KG1 (cell line): ENCODE measurements around the gene RNPEP.
"Not testable (repeated sequence)": the region's sequence is repeated elsewhere in the genome, so short reads cannot be mapped to it uniquely, and the experiment has no call there.

Source experiments
- DNase-seq: peaks from one replicate; lab custom pipeline; 2025; lab: John Stamatoyannopoulos, UW

The RNPEP gene

DNA sequence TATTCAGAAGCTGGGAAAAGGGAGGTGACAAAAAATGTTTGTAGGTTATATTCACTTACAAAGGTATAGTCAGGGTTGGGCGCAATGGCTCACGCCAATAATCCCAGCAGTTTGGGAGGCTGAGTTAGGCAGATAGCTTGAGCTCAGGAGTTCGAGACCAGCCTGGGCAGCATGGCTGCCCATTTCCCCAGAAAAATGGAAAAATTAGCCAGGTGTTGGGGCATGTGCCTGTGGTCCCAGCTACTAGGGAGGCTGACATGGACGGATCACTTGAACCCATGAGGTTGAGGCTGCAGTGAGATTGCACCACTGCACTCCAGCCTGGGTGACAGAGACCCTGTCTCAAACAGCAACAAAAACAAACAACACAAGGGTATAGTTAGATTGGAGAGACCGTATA, 24.1 kb upstream of the RNPEP start:
- DNase-seq = no peak

- not testable (repeated sequence) for DNase-seq
Measured at GRCh38 chr1:201962382-201962781, 20.1 kb upstream of the RNPEP start.

DNA sequence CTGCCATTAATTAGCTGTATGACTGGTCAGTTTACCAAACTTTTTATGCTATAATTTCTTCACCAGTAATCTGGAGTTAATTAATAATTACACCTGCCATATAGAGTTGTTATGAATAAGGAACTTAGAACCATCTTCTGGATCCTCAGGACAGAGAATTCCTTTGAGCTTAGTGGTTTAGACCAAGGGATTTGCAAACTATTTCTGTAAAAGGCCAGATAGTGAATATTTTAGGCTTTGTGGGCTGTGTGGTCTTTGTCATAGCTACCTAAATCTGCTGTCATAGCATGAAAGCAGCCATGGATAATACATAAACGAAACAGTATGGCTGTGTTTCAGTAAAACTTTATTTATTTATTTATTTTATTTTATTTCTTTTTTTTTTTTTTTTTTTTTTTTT, 18.2 kb upstream of the RNPEP start:
- no peak for DNase-seq

DNA sequence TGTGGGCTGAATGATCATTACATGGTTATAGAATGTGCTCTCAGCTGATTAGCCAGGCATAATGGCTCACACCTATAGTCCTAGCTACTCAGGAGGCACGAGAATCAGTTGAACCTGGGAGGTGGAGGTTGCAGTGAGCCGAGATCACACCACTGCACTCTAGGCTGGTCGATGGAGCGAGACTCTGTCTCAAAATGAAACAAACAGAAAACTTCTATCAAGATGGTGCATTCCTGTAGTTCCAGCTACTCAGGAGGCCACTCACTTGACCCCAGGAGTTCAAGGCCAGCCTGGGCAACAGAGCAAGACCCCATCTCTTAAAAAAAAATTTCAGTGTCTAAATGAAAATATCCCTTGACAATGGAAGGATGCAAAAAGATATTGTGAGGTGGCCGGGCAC, 16.3 kb upstream of the RNPEP start:
- DNase-seq = no peak

GRCh38 chr1:201968202-201968925, 14.1 kb upstream of the RNPEP start:
- DNase-seq = no peak

GRCh38 chr1:201970334-201971159, 11.9 kb upstream of the RNPEP start:
- DNase-seq = no peak

DNA sequence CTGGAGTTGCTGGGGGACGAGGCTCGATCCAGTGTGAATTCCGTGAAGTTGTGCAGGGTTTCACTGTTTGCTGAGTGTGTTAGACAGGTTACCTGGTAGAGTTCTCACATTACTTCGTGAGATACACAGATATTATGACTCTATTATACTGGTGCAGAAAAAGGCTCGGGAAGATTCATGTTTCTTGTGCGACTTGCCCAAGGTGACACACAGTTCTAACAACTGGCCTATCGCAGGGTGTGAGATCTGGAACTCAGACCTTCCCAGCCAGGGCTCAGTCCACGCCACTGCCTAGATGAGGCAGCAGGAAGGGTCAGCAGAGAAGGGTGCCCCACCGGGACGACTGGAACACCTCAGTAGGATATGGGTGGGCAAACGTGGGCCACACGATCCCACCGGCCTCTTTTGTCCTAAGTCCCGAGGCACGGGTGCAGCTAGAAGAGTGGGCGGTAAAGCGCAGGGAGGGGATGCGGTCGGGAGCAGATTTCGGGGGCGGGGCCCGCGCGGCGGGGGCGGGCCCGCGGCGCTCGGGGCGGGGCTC, 296 bp upstream of the RNPEP start:
- peak; percentile 62 for DNase-seq

DNA sequence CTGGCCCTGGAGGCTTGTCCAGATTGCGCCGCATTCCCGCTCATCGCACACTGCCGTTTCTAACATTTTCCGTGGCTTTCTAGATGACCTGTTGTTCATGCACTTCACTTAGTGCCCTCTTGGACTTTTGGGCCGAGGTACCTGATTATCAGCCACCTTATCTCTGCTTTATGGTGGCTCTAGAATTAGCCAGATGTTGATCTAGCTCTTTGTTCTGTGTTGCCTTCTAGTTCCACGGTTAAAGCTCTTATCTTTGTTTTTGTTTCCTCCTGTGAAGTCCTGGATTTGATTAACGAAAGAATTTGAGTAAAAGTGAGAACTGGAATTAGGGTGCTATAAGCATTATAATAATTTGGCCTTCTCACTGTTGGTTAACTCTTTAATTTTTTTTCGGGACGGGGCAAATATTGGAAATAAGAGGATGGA, 945 bp downstream of the RNPEP start:
- DNase-seq = no peak

DNA sequence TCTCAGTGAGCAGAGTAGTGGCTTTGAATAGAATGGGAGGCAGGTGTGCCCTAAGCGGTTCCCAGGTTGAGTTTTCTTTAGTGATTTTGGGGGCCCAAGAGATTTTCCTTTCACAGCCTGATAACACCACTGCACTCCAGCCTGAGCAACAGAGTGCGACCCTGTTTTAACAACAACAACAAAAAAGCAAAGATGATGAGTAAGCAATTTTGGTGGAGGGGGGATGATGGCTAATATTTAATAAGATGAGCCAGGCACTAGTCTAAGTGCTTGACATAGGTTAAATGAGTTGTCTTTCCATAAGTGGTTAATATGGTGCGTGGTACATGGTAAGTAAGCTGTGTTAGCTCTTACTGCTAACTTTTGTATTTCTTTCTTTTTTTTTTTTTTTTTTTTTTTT, 2.0 kb downstream of the RNPEP start:
- no peak for DNase-seq

GRCh38 chr1:201985355-201985754, 2.9 kb downstream of the RNPEP start:
- DNase-seq = no peak

- no peak for DNase-seq
Measured at GRCh38 chr1:201988601-201989000, 6.2 kb downstream of the RNPEP start.

- no peak for DNase-seq
Measured at GRCh38 chr1:201989354-201990128, 7.1 kb downstream of the RNPEP start.

DNA sequence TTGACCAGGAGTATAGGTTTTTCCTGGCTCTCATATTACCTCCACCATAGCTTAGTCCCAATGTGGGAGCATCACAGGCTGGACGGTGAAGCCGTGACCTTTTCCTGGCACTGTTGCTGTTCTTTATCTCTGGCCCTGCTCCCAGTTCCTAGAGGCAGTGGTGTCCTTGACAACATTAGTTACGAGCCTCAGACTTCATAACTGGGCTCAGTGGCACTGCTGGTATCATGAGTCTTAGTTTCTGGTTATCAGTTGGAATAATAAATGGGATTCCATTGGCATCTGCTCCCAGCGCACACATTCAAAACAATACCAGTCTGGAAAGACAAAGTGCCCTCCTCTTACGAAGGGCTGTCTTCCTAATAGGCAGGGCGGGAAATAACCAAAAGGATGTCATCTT, 8.0 kb downstream of the RNPEP start:
- no peak for DNase-seq

GRCh38 chr1:201999625-202000238, 17.3 kb downstream of the RNPEP start:
- no peak for DNase-seq

DNA sequence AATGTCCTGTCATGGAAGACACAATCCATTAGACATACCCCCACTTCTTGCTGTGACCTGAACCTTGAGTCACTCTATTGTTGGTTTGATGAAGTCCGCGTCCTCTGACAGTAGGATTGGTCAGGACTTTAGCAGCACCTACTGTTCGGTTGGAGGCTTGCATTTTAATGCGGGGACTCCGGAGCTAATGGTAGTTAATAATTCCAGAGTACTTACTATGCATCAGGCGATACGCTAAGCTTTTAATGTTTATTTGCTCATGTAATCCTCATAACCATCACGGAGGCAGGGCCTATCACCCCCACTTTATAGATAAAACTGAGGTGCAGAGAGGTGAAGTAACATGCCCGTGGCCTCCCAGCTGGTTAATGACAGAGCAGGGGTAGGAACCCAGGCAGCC, 20.1 kb downstream of the RNPEP start:
- DNase-seq = no peak

GRCh38 chr1:202004711-202005110, 22.3 kb downstream of the RNPEP start:
- no peak for DNase-seq

- no peak for DNase-seq
Measured at GRCh38 chr1:202005958-202006357, 23.5 kb downstream of the RNPEP start.

GRCh38 chr1:202007304-202007703, 24.9 kb downstream of the RNPEP start:
- DNase-seq = no peak

GRCh38 chr1:202007805-202008489, 25.5 kb downstream of the RNPEP start:
- no peak for DNase-seq

DNA sequence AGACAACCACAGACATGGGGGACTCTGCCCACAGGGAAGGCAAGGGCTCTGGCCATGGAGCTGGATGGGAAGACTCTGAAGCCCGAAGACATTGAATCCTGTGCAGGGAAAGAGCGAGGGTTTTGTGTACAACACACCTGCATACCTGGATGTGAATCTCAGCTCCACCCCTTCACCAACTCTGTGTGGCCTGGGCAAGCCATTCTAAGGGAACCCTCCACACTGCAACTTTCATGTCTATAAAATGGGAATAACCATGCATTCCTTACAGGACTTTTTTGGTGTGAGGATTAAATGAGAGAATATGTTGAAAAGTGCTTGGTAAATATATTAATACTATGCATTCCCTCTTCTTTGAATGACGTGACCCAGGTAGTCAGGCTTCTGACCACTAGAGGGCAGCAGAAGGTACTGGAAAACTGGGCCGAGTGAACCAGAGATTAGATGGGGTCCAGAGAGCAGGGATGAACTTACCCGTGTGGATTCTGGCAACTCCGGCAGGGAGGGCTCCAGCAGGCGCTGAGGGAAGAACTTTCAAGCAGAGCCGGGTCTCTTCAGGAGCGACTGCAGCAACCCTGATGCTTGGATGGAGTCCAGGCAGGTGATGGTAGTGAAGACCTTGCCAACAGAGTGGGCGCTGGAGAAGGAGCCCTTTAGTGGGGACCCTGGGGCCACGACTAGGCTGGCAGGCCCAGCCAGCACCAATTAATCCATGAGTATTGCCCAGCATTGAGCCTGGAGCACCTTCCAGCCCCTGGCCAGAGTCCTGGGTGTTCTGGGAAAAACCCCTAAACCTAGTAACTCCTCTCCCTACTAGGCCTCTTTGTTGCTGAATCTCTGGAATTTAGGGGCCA, 27.1 kb downstream of the RNPEP start:
- peak; percentile 38 for DNase-seq
